ENCODE measurements around the gene XPNPEP2.

GRCh38 chrX:129768586-129769466, 30.0 kb downstream of the XPNPEP2 start:
- TF ChIP-seq GATA2 (IDR thresholded peaks at IDR 0.05; ENCODE audit: low read depth, low read length) = no peak
- no peak for TF ChIP-seq GATA3 (IDR thresholded peaks at IDR 0.05; ENCODE audit: low read depth, low read length)
